ENCODE measurements around the gene E2F4.

DNA sequence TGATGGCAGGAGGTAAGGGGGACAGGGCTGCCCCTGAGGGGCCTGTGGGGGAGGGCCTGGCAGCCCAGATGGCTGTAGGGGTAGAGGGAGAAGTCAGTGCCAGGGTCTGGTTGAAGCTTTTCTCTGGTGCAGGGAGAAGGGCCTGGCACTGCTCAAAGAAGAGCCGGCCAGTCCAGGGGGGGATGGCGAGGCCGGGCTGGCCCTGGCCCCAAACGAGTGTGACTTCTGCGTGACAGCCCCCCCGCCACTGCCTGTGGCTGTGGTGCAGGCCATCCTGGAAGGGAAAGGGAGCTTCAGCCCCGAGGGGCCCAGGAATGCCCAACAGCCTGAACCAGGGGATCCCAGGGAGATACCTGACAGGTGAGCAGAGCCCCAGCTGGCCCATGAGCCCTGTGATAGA is 24.4 kb upstream of the E2F4 start:
- TF ChIP-seq, protein P1, sequence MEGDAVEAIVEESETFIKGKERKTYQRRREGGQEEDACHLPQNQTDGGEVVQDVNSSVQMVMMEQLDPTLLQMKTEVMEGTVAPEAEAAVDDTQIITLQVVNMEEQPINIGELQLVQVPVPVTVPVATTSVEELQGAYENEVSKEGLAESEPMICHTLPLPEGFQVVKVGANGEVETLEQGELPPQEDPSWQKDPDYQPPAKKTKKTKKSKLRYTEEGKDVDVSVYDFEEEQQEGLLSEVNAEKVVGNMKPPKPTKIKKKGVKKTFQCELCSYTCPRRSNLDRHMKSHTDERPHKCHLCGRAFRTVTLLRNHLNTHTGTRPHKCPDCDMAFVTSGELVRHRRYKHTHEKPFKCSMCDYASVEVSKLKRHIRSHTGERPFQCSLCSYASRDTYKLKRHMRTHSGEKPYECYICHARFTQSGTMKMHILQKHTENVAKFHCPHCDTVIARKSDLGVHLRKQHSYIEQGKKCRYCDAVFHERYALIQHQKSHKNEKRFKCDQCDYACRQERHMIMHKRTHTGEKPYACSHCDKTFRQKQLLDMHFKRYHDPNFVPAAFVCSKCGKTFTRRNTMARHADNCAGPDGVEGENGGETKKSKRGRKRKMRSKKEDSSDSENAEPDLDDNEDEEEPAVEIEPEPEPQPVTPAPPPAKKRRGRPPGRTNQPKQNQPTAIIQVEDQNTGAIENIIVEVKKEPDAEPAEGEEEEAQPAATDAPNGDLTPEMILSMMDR (IDR thresholded peaks at IDR 0.05), result no peak
- TF ChIP-seq EZH2 (IDR thresholded peaks at IDR 0.05) (no peak), EZH2phosphoT487 (IDR thresholded peaks at IDR 0.05) (no peak)

Measured in neural progenitor cell (in vitro differentiated cells).